Testis (tissue), 3 donors: ENCODE data around the gene FAM163B. TPM values are rescaled to one million over a fixed set of nuclear protein-coding genes. Genes with fewer than 3 reads are reported as not detected.
"Not testable (repeated sequence)": the region's sequence is repeated elsewhere in the genome, so short reads cannot be mapped to it uniquely, and the experiment has no call there.

Experiments used
- DNase-seq: peaks from one replicate; pipeline ENCODE4 v3.0.0-alpha.2; 2019
- H3K27ac ChIP-seq, 2 donors: fragments of 200-600 bp; sonication (generic); one replicate each; pipeline ENCODE4 v1.5.1; 2019
- H3K27me3 ChIP-seq: fragments of 200-600 bp; sonication (generic); one replicate; pipeline ENCODE4 v1.5.1; 2019
- H3K36me3 ChIP-seq: fragments of 200-600 bp; sonication (generic); one replicate; pipeline ENCODE4 v1.5.1; 2017; ENCODE audit warnings: low read depth; ENCODE audit errors: missing control alignments
- H3K4me1 ChIP-seq: fragments of 200-600 bp; sonication (generic); one replicate; pipeline ENCODE4 v1.5.1; 2019
- H3K4me3 ChIP-seq, 2 donors: fragments of 200-600 bp; sonication (generic); one replicate each; pipeline ENCODE4 v1.5.1; 2017 to 2019
- H3K9me3 ChIP-seq: fragments of 200-600 bp; sonication (generic); one replicate; pipeline ENCODE4 v1.5.1; 2017
- CTCF ChIP-seq, 3 experiments: fragments of 450-650 bp in 2 of 3; fragments of 200-600 bp in 1 of 3; sonication (generic) in 1 of 3; IDR thresholded peaks; one replicate each; pipeline ENCODE4 v1.5.1; 2016 to 2019; ENCODE audit warnings: antibody characterized with exemption in 3 of 3, mild to moderate bottlenecking in 2 of 3, moderate library complexity in 1 of 3
- POLR2A ChIP-seq: fragments of 450-650 bp; IDR thresholded peaks from one replicate; pipeline ENCODE4 v1.6.1; 2017; ENCODE audit warnings: antibody characterized with exemption, mild to moderate bottlenecking, moderate library complexity
- WGBS, 2 donors: methylation state at CpG; one replicate each; pipeline ENCODE4 v1.1.5; 2018; 5-methylcytosine and 5-hydroxymethylcytosine counted together
- intact Hi-C: fragments of 100-400 bp; cut with DNase I; formaldehyde crosslinking; loops from one replicate; pipeline ENCODE4 v1.15.1; 2023; ENCODE audit warnings: low total_unique reads
- polyA plus RNA-seq: library from polyadenylated mRNA; stranded (reverse); fragments of 350-450 nt; fragmentation: Illumina TruSeq; extraction: RNeasy Lipid Tissue Mini Kit (QIAGEN cat#74804); gene quantifications from one replicate; pipeline ENCODE4 v1.2.3, GENCODE V29; 2014; ENCODE audit warnings: low read depth, low replicate concordance; ENCODE audit not compliant: insufficient read depth
- total RNA-seq, 2 donors: library from RNA; depleted of rRNA; stranded (reverse); fragments of >200 nt; gene quantifications; one replicate each; pipeline ENCODE4 v1.2.3, GENCODE V29; 2016

Gene FAM163B
- total and polyA plus RNA-seq, 3 donors from 2014 or later: 2.2 to 3.8 (median 2.8) TPM

- DNase-seq: no peak
- intact Hi-C loops: no loop called here
- no peak for TF ChIP-seq POLR2A
- TF ChIP-seq CTCF (IDR thresholded peaks at IDR 0.05): no peak
- H3K27ac ChIP-seq: no peak overlapping the region
- no peak overlapping the region for H3K4me3 ChIP-seq
- 91 to 94% methylated on average over 10 of the region's 12 CpGs for WGBS, 2 donors
- peaks cover 5% of the 10 kb centered on the region for H3K4me1 ChIP-seq
- no peaks in the 10 kb centered on the region for H3K27me3 ChIP-seq
- no peaks in the 10 kb centered on the region for H3K9me3 ChIP-seq
- H3K36me3 ChIP-seq: no peaks in the 10 kb centered on the region
These were observed 21.9 kb upstream of the FAM163B start for GRCh38 chr9:133631111-133631510.

- no peak for DNase-seq
- peaks cover 2% of the 10 kb centered on the region for H3K4me1 ChIP-seq
- intact Hi-C loops: no loop called here
- WGBS, 2 donors: 90 to 93% methylated on average over 15 to 23 of the region's 23 CpGs
- no peak overlapping the region for H3K27ac ChIP-seq
- no peak overlapping the region for H3K4me3 ChIP-seq
- H3K27me3 ChIP-seq: no peaks in the 10 kb centered on the region
- TF ChIP-seq POLR2A (no peak), CTCF (IDR thresholded peaks at IDR 0.05) (no peak)
- no peaks in the 10 kb centered on the region for H3K9me3 ChIP-seq
- no peaks in the 10 kb centered on the region for H3K36me3 ChIP-seq
These were observed 20.3 kb upstream of the FAM163B start for GRCh38 chr9:133629221-133630110.

GRCh38 chr9:133628766-133629165 is 19.6 kb upstream of the FAM163B start:
- Histone ChIP-seq H3K4me3 (no peak overlapping the region), H3K4me1 (no peaks in the 10 kb centered on the region), H3K36me3 (no peaks in the 10 kb centered on the region), H3K27ac (no peak overlapping the region), H3K27me3 (no peaks in the 10 kb centered on the region), H3K9me3 (no peaks in the 10 kb centered on the region)
- TF ChIP-seq POLR2A: no peak
- no peak for TF ChIP-seq CTCF (IDR thresholded peaks at IDR 0.05)
- intact Hi-C loops: no loop called here
- no peak for DNase-seq
- WGBS, 2 donors: 84 to 86% methylated on average over 8 of the region's 8 CpGs

GRCh38 chr9:133627341-133627740 is 18.2 kb upstream of the FAM163B start:
- intact Hi-C loops: no loop called here
- DNase-seq: no peak
- no peaks in the 10 kb centered on the region for H3K9me3 ChIP-seq
- H3K27me3 ChIP-seq: no peaks in the 10 kb centered on the region
- H3K4me3 ChIP-seq: no peak overlapping the region
- no peaks in the 10 kb centered on the region for H3K4me1 ChIP-seq
- WGBS, 2 donors: 81 to 97% methylated on average over 3 of the region's 3 CpGs
- TF ChIP-seq POLR2A (no peak), CTCF (IDR thresholded peaks at IDR 0.05) (no peak)
- no peak overlapping the region for H3K27ac ChIP-seq
- no peaks in the 10 kb centered on the region for H3K36me3 ChIP-seq

- H3K27ac ChIP-seq, H3K27me3 ChIP-seq, H3K4me1 ChIP-seq, DNase-seq, H3K9me3 ChIP-seq, H3K4me3 ChIP-seq, H3K36me3 ChIP-seq, intact Hi-C loops: not testable (repeated sequence)
These were observed 16.8 kb upstream of the FAM163B start for GRCh38 chr9:133626008-133626407.
